Mesodermal cell (in vitro differentiated cells): ENCODE data around the gene RNASET2.

Experiments
- H3K27ac ChIP-seq: 2 replicates; pipeline ENCODE4 v1.7.0; 2013; ENCODE audit warnings: mild to moderate bottlenecking, low read depth, low read length, moderate library complexity; ENCODE audit not compliant: severe bottlenecking
- H3K36me3 ChIP-seq: 2 replicates; pipeline ENCODE4 v1.7.1; 2013; ENCODE audit warnings: mild to moderate bottlenecking, low read length, moderate library complexity; ENCODE audit not compliant: control insufficient read depth, insufficient read depth
- H3K4me1 ChIP-seq: one replicate; pipeline ENCODE4 v1.7.1; 2013; ENCODE audit warnings: mild to moderate bottlenecking, low read length; ENCODE audit not compliant: insufficient read depth, control insufficient read depth, poor library complexity, severe bottlenecking
- H3K4me3 ChIP-seq: 2 replicates; pipeline ENCODE4 v1.7.0; 2013; ENCODE audit warnings: low read length, control low read depth, mild to moderate bottlenecking; ENCODE audit not compliant: insufficient read depth, poor library complexity, severe bottlenecking; ENCODE audit errors: extremely low read depth
- H3K9me3 ChIP-seq: 2 replicates; pipeline ENCODE4 v1.7.1; 2013; ENCODE audit warnings: mild to moderate bottlenecking, low read length, moderate library complexity; ENCODE audit not compliant: control insufficient read depth
- WGBS, 2 experiments: methylation state at CpG; one replicate each; pipeline ENCODE4 v1.1.5; 2013; ENCODE audit warnings: missing lambda C conversion rate in 2 of 2; ENCODE audit not compliant: insufficient coverage in 2 of 2; 5-methylcytosine and 5-hydroxymethylcytosine counted together

RNASET2 gene

DNA sequence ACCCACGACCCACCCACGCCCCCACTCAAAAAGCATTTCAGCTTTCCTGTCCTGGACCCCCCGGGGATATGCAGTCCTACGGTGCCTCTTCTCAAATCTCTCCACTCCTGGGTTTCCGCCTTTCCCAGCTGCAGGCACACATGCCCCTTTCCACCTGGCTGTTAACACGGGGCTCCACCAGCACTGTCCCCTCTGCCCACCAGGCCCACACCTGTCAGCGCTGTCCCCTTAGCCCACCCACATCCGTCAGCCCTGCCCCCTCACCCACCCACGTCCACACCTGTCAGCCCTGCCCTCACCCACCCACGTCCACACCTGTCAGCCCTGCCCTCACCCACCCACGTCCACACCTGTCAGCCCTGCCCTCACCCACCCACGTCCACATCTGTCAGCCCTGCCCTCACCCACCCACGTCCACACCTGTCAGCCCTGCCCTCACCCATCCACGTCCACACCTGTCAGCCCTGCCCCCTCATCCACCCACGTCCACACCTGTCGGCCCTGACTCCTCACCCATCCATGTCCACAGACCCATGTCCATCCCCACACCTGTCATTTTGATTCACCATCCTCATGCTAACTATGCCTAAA, 11.6 kb downstream of the RNASET2 start:
- Histone ChIP-seq H3K27ac (no peak overlapping the region), H3K4me3 (no peak overlapping the region), H3K9me3 (no peaks in the 10 kb centered on the region), H3K36me3 (peaks cover 7% of the 10 kb centered on the region), H3K4me1 (no peaks in the 10 kb centered on the region)
- 85 to 90% methylated on average over 9 to 11 of the region's 16 CpGs for WGBS, 2 experiments

DNA sequence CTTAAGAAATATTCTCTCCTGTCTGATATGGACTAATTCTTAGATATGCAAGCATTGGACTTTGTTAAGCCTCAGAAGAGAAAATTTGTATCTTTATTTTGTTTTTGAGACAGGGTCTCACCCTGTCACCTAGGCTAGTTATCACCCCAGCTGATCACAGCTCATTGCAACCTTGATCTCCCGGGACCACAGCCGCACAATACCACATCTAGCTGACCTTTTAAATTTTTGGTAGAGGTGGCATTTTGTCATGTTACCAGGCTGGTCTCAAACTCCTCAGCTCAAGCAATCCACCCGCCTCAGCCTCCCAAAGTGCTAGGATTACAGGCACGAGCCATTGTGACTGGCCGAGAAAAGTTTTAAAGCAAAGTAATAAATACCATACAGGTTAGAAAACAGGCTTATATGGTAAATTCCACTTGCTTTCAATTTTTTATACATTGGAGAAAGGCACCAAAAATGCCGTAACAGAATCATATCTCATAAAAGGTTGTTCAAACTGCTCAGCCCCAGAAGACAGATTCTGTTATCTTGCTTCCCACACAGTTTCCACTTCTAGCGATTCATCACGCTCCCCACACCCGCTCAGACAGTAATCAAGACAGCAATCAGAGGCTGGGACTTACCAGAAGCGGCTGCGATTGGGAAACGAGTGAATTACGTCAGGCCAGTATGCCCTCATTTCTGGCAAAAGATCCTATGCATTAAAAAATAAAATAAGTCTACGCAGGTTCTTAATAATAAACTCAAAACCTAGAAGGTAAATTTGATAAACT, 13.8 kb downstream of the RNASET2 start:
- no peaks in the 10 kb centered on the region for H3K9me3 ChIP-seq
- H3K4me3 ChIP-seq, result no peak overlapping the region
- no peaks in the 10 kb centered on the region for H3K4me1 ChIP-seq
- 95 to 96% methylated on average over 7 to 8 of the region's 14 CpGs for WGBS, 2 experiments
- no peak overlapping the region for H3K27ac ChIP-seq
- peaks cover 7% of the 10 kb centered on the region for H3K36me3 ChIP-seq

- WGBS, 2 experiments, result 67 to 91% methylated on average over 4 to 6 of the region's 7 CpGs
- no peak overlapping the region for H3K27ac ChIP-seq
These were observed 15.7 kb downstream of the RNASET2 start for GRCh38 chr6:166940643-166941068.

GRCh38 chr6:166939894-166940293, 16.5 kb downstream of the RNASET2 start:
- H3K36me3 ChIP-seq, result no peaks in the 10 kb centered on the region
- 90 to 93% methylated on average over 6 of the region's 7 CpGs for WGBS, 2 experiments
- H3K9me3 ChIP-seq, result no peaks in the 10 kb centered on the region
- no peaks in the 10 kb centered on the region for H3K4me1 ChIP-seq
- no peak overlapping the region for H3K4me3 ChIP-seq
- no peak overlapping the region for H3K27ac ChIP-seq

More at GRCh38 chr6:166940643-166941068, 15.7 kb downstream of the RNASET2 start:
- H3K36me3 ChIP-seq, result no peaks in the 10 kb centered on the region
- H3K4me3 ChIP-seq, result no peak overlapping the region
- H3K9me3 ChIP-seq, result no peaks in the 10 kb centered on the region
- no peaks in the 10 kb centered on the region for H3K4me1 ChIP-seq

DNA sequence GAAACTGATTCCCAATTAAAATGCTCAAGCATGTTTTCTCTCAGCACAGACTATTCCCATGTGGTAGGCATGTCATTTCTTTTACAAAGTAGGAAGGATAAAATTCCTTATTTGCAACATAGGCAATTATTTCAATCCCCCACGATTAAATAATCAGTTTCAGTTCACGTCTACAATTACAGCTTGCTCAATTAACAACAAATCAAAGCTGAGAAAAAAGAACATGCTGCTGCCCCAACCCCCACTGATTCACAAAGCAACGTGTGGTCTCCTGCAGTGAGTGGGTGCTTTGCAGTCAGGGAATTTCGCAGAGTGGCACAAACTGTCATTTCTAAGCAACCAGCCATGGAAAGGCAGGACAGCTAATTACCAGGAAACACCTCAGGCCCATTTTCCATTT, 17.0 kb downstream of the RNASET2 start:
- no peaks in the 10 kb centered on the region for H3K9me3 ChIP-seq
- no peaks in the 10 kb centered on the region for H3K36me3 ChIP-seq
- 64 to 79% methylated on average over 2 of the region's 4 CpGs for WGBS, 2 experiments
- no peaks in the 10 kb centered on the region for H3K4me1 ChIP-seq
- H3K27ac ChIP-seq, result no peak overlapping the region
- no peak overlapping the region for H3K4me3 ChIP-seq

DNA sequence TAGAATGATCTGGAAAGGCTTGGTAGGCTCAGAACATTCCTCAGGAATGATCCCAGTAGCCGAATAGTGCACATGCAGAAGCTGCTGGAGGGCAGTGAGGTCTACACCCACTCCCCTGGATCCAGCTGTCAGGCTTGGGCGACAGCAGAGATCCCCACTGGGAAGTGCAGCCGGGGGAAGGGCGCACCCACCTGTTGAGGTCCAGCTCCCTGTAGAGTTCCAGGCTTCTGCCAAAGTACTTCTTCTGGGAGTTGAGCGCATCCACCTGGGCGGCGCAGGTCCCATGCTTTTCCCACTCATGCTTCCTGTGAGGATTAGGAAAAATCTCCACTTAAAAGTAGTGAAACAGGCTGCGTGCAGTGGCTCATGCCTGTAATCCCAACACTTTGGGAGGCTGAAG, 17.6 kb downstream of the RNASET2 start:
- Histone ChIP-seq H3K9me3 (no peaks in the 10 kb centered on the region), H3K4me1 (no peaks in the 10 kb centered on the region), H3K36me3 (no peaks in the 10 kb centered on the region), H3K4me3 (no peak overlapping the region), H3K27ac (no peak overlapping the region)
- WGBS, 2 experiments, result 86 to 93% methylated on average over 6 to 7 of the region's 8 CpGs

GRCh38 chr6:166938150-166938549, 18.2 kb downstream of the RNASET2 start:
- no peaks in the 10 kb centered on the region for H3K4me1 ChIP-seq
- no peak overlapping the region for H3K27ac ChIP-seq
- no peaks in the 10 kb centered on the region for H3K9me3 ChIP-seq
- no peak overlapping the region for H3K4me3 ChIP-seq
- no peaks in the 10 kb centered on the region for H3K36me3 ChIP-seq
- WGBS, 2 experiments, result 90 to 95% methylated on average over 12 of the region's 12 CpGs

- no peaks in the 10 kb centered on the region for H3K4me1 ChIP-seq
- no peaks in the 10 kb centered on the region for H3K9me3 ChIP-seq
- no peak overlapping the region for H3K4me3 ChIP-seq
- H3K36me3 ChIP-seq, result no peaks in the 10 kb centered on the region
- WGBS, 2 experiments, result 94 to 95% methylated on average over 7 to 8 of the region's 8 CpGs
- H3K27ac ChIP-seq, result no peak overlapping the region
These were observed 18.6 kb downstream of the RNASET2 start for GRCh38 chr6:166937746-166938145.

DNA sequence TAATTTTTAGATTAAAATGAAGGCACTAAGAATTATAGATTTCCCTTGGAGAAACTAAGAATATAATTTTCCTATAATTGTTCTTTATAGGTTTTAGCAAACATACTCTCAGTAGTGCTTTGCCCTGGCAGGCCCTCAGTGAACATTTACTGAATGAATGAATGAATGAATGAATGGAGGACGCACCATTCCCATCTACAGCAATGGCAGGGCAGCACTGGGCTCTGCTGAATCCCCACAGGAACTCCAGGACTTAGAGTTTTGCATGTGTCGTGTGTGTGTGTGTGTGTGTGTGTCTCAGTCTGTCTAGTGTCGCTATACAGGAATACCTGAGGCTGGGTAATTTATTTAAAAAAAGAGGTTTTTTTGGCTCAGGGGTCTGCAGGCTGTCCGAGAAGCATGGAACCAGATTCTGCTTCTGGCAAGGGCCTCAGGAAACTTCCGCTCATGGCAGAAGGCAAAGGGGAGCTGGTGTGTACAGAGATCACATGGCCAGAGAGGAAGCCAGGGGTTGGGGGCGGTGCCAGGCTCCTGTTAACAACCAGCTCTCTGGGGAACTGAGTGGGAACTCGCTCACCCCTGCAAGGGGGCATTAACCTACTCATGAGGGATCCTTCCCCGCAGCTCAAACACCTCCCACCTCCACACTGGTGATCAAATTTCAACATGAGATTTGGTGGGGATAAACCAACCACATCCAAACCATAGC, 20.1 kb downstream of the RNASET2 start:
- Histone ChIP-seq H3K36me3 (no peaks in the 10 kb centered on the region), H3K4me1 (no peaks in the 10 kb centered on the region), H3K27ac (no peak overlapping the region), H3K4me3 (no peak overlapping the region), H3K9me3 (no peaks in the 10 kb centered on the region)
- 71 to 73% methylated on average over 4 to 6 of the region's 8 CpGs for WGBS, 2 experiments

GRCh38 chr6:166935353-166935752, 21.0 kb downstream of the RNASET2 start:
- Histone ChIP-seq H3K36me3 (no peaks in the 10 kb centered on the region), H3K9me3 (no peaks in the 10 kb centered on the region), H3K4me3 (no peak overlapping the region), H3K4me1 (no peaks in the 10 kb centered on the region), H3K27ac (no peak overlapping the region)
- WGBS, 2 experiments, result 92 to 97% methylated on average over 6 to 7 of the region's 7 CpGs
